ENCODE measurements around the gene PSMC5.
"Not testable (repeated sequence)": the region's sequence is repeated elsewhere in the genome, so short reads cannot be mapped to it uniquely, and the experiment has no call there.

The PSMC5 gene

DNA sequence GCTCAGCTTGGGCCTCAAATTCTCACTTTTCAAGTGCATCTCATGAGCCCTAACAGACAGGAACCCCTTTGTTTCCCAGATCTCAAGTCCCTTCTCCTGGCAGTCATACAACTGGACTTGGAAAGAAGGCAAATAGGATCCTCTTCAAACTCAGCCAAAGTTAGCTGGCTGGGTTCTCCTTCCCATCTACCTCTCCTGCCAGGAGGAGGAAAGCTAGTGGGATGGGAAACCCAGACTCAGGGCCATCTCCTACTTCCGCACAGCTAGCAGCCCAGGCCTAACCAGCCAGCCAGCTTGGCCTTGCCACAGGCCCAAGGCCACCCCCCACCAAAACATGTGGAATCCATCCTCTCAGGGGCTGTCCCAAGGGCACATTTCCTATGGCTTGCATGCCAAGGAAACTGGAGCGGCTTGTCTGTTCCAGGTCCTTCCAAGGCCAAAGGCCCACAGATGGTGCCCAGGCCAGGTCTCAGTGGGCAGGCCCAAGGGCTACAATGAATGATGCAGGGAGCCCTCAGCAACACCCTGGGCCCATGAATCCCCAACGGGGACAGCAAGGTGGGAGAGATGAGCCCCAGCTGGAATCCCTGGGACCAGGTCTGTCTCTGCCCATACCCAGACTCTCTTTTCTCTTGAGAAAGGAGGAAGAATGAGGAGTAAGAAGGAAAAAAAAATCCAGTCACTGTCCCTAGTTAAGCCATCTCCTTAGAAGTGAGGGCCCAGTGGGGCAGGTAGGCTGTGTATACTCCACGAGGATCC, 13.5 kb downstream of the PSMC5 start:
- DNase-seq (ENCODE audit: low spot score): no peak

DNA sequence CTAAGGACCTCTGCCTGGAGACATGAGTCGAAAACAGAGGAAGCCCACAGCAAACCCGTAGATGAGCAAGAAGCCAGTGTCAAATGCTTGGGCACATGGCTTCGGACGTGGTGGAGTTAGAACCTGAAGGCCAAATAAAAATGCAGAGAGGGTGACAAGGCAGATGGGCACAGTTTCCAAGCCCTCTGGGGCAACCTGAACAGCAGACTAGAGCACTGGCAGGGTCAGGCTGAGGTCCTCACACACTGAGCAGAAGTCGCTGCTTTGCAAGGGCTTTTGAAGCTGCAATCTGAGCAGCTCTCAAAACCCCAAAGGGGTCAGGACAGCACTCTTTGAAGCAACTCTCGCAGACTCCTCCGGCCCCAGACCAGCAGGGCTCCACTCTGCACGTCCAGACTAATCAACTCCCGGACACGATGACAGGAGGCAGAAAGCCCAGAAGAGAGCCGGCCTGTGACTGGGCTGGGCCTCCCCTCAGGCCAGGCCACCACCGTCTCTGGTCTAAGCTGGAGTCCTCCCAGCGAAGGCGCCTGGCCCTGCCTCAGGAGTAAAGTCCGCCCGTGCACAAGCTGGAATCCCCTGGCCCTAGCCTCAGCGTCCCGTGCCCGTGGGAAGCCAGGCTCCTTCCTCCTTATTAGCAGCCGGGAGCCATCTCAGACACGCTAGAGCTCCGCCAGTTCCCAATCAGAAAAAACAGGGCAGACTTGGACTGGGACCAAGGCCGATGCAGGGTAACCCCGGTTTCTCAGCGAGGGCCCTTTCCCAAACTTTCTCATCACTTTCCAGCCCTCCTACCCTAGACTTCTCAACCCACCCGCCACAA, 14.3 kb downstream of the PSMC5 start:
- no peak for DNase-seq (ENCODE audit: low spot score)

DNA sequence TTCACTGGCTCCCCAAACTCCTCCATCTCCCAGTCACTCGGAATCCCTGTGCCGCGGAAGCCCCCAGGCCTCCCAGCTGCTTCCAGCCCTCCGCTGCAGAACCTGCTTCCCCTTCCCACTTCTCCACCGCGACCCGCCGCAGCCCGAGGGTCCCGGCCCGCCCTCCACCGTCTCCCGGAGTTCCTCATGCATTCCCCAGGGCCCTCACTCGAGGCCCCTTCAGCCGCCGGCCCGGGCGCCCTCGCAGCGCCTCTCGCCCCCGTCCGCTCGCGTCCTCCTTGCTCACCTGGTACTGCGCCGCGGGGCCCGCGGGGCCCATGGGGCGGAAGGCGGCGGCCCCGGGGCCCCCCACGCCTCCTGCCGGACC, 14.9 kb downstream of the PSMC5 start:
- no peak for DNase-seq (ENCODE audit: low spot score)

DNA sequence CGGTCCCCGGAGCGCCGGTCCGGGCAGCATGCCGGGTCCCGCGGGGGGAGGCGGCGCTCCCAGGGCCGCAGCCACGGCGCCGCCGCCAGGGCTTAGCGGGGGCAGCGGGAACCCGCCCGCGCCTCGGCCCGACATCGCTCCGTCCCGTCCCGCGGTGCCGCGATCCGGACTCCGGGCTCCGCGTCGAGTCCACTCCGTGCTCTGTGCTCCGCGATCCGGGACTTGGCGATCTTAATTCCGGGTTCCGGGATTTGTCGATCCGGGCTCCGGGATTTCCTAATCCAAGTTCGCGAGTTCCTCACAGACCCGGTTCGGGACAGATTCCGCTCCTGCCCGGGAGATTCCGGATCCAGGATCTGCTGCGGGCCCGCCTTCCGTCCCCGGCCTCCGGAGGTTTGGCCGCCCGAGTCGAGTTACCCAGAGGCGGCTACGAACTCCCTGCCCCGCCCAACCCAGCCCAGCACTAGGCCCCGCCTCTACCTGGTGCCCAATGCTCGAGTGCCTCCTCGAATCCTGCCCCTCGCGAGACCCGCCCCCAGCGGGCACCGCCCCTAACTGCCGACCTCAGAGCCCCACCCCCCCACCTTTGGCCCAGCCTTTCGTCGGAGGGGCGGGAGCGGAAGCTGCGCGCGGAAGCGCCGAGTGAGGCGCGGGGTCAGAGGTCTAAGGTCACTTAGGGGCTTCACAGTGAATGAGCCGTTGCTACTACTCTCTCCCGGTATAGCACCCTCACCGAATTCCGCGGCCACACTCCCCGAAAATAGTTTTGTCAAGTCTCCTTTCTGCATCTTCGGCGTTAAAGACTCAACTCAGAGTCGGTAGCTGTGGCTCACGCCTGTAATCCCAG, 15.5 kb downstream of the PSMC5 start, which contains the start of gene SMARCD2:
TSS of gene SMARCD2 (minus strand) at position 146 of the 847 bp plus-strand sequence. CDS start at position 135, 11 bp downstream.
- peak; percentile 94 for DNase-seq (ENCODE audit: low spot score)

DNA sequence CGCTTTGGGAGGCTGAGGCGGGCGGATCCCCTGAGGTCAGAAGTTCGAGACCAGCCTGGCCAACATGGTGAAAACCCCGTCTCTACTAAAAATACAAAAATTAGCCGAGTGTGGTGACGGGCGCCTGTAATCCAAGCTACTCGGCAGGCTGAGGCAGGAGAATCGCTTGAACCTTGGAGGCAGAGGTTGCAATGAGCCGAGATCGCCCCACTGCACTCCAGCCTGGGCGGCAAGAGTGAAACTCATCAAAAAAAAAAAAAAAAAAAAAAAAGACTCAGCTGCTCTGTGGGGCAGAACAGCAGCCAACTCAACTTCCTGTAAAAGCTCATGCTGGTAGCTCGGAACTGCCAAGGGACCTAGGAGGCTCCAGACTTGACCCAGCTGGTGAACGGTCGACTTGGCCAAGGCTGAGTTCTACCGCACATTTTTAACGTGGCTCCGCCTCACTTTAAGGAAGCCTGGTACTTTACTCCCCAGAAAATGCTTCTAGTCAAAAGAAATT, 16.2 kb downstream of the PSMC5 start:
- not testable (repeated sequence) for DNase-seq (ENCODE audit: low spot score)

DNA sequence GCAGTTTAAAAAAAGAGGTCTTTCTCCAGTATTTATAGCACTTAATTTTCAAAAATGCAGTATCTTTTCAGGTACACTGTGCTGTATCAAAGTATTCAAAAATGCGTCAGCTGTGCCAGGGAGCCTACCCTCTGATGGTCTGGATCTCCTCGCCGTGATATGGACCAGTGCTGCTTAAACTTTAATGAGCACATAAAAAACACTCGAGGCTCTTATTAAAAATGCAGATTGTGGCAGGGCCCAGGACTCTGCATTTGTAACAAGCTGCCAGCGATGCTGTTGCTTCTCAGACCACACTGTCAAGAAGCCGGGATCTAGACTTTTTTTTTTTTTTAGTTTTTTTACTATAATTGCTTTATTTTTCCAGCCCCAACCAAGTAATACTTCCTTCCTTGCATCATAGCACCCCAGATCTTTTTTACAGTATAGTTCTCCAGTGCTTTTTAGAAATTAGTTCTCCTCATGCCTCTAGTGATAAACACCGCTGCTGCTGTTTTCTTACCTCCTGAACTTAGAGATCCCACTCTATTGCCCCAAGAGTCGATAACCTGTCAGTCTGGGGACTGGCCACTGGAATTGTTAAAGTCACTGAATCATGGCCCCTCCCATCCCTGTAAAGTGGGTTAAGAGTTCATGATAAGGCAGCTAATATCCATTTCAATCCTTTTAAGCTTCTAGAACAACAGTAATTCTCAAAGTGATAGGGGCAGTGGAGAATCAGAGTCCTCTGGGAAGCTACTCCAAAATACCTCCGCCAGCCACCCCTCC, 16.9 kb downstream of the PSMC5 start:
- DNase-seq (ENCODE audit: low spot score): no peak

DNA sequence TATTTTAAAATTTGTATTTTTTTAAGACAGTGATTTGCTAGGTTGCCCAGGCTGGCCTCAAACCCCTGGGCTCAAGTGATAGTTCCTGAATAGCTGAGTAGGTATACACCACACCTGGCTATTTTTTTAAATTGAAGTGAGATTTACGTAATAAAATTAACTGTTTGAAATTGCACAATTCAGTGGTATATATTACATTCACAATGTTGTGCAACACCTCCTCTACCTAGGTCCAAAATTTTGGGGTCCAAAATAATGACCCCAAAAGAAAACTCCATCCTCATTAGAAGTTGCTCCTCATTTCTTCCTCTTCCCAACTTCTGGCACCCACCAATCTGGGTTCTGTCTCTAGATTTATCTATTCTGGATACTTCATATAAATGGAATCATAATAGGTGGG, 18.3 kb downstream of the PSMC5 start:
- DNase-seq (ENCODE audit: low spot score): no peak

DNA sequence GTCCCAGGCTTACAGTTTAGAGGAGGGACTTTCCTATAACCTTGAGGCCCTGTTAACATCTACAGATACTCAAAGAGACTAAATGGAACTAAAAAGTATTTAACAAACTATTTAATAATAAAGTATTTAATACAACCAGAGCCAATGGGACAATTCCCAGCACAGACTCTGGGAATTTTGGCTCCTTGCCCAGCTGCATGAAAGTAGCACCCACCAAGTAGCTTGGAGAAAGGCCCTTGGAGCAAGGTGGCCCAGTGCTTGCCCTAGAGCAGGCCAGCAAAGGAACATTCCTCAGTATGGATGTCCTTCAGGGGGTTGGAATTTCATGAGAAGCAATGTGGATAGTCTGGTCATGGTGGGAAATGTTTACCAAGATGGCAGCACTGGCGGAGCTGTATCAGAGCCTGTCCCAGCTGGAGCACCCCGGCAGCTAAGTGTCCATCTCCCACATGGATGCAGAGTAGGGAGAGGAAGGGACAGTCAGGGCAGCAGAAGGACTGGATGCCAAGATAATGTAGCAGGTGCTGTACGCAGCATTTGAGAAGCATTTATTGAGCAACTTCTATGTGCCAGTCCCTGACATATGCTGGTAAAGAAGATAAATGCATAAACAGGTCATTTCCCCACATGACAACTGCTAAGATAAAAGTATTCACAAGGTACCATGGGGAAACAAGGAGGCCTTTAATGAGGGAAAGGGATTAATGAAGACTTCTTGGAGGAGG, 20.5 kb downstream of the PSMC5 start:
- no peak for DNase-seq (ENCODE audit: low spot score)

DNA sequence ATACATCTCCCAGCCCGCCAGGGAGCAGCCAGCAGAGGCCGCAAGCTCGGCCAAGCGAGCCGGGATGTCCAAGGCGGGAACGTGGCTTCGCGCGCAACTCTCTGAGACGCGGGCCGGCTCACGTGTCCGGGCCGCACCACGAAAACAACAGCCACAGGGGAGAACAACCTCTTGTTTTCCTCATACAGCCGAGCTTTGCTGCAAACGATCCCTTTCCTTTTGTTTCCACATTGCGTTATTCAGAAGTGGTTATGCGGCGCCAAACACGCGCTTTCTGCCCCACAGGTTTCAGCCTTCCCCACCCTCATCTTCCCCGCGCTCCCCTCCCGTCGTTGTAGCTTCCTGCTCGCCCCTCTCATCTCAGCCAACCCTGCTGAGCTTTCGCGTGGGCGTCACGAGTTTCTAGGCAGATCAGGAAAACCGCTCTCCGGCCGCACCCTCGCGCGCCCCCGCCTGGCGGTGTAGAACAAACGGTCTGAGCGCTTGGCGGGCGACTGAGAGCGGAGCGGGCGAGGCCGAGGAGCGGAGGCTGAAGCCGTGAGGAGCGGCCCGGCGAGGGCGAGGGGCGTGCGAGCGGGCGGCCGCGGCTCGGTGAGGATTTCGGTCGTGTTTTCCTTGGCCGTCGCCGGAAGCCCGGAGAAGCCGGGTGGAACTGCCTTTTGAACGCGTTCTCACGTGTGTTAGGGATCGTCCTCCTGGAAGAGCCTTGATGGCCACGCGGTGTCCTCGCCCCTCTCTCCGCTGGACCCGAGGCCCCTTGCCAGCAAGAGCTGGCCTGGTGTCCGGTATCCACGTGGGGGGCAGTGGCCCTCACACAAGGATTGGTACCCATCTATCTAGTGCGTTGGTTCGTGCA, 21.8 kb downstream of the PSMC5 start:
- peak; percentile 94 for DNase-seq (ENCODE audit: low spot score)

DNA sequence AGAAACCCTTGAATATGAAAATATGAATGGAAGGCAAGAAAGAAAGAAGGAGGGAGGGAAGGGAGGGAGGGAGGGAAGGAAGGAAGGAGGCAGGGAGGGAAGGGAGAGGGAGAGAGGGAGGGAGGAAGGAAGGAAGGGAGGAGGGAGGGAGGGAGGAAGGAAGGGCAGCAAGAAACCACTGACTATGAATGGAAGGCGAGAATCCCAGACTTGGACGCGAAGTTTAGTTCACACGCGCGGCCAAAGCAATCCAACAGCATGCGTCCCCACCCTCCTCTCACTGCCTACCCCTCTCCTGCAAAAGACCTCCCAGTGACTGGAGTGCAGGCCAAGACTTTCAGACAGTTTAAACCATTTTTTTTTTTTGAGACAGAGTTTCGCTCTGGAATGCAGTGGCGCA, 23.2 kb downstream of the PSMC5 start:
- no peak for DNase-seq (ENCODE audit: low spot score)

DNA sequence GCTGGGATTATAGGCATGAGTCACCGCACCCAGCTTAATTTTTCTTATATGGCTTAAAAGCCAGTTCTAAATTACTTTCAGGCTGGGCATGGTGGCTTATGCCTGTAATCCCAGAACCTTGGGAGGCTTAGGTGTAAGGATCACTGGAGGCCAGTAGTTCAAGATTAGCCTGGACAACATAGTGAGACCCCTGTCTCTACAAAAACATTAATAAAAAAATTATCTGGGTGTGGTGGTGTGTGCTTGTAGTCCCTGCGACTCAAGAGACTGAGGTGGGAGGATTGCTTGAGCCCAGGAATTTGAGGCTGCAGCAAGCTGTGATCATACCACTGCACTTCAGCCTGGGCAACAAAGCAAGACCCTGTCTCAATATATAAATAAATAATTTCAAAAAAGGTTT, 26.0 kb downstream of the PSMC5 start:
- no peak for DNase-seq (ENCODE audit: low spot score)

DNA sequence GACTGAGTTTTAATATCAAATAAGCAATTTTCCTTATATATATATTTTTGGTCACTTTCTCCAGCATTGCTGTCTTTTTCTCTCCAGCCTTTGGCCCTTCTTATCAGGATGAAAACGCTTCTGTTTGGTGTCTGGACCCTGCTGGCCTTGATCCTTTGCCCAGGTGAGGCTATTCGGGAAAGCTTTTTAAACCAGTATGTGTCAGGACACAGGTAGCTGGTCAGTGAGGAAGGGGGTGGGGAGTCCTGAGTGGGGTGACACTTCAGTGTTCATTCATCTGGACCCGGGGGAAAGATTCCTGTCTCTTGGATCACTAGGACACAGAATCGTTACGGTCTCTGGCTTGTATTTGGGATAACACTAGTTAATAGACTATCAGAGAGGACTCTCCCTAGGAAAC, 27.5 kb downstream of the PSMC5 start:
- no peak for DNase-seq (ENCODE audit: low spot score)

DNA sequence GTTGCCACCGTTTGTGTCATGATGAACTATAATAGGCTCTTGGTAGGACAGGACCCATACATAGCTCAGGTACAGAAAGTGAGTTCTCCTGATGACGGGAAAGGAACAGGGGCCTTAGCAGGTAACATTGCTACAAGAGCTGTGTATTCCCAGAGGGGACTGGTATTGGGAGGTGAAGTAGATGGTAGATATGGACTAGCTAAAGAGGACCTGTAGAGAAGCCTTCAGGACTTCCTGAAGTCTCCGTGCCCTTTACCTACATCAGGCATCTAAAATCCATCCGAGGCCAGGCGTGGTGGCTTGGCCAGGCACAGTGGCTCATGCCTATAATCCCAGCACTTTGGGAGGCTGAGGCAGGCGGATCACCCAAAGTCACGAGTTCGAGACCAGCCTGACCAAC, 28.0 kb downstream of the PSMC5 start:
- DNase-seq (ENCODE audit: low spot score): no peak

DNA sequence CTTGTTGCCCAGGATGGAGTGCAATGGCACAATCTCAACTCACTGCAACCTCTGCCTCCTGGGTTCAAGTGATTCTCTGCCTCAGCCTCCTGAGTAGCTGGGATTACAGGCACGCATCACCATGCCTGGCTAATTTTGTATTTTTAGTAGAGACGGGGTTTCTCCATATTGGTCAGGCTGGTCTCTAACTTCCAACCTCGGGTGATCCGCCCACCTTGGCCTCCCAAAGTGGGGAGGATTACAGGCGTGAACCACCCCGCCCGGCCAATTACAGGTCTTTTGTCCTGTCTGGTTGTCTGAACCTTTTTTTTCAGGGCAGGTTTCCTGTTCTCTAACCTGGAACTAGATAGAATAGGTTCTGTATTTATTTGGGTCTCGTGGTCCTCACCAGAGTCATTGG, 29.2 kb downstream of the PSMC5 start:
- not testable (repeated sequence) for DNase-seq (ENCODE audit: low spot score)

DNA sequence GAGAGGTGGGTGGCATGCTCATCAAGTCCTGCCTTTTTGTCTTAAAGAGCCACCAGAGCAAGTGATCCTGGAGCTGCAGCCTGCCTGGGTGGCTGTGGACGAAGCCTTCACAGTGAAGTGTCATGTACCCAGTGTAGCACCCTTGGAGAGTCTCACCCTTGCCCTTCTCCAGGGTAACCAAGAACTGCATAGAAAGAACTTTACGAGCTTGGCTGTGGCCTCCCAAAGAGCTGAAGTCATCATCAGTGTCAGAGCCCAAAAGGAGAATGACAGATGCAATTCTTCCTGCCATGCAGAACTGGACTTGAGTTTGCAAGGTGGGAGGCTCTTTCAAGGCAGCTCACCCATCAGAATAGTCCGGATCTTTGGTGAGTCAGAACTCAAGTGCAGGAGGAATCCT, 32.0 kb downstream of the PSMC5 start:
- no peak for DNase-seq (ENCODE audit: low spot score)

DNA sequence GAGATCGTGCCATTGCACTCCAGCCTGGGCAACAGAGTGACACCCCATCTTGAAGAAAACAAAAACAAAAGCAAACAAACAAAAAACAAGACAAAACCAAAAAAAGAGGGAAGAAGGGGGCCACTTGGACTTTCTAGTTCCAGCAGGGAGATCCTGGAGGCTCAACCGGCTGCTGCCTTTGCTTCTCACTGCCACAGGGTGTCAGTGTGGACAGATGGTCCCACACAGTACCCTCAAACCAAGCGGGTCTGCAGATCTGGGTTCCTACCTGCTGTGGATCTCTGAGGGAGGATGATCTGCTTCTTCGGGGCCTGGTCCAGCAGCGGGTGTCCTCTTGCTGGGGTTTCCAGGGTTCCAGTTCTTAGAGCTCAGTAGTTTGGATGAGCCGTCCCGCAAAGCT, 39.4 kb downstream of the PSMC5 start:
- DNase-seq (ENCODE audit: low spot score): not testable (repeated sequence)

DNA sequence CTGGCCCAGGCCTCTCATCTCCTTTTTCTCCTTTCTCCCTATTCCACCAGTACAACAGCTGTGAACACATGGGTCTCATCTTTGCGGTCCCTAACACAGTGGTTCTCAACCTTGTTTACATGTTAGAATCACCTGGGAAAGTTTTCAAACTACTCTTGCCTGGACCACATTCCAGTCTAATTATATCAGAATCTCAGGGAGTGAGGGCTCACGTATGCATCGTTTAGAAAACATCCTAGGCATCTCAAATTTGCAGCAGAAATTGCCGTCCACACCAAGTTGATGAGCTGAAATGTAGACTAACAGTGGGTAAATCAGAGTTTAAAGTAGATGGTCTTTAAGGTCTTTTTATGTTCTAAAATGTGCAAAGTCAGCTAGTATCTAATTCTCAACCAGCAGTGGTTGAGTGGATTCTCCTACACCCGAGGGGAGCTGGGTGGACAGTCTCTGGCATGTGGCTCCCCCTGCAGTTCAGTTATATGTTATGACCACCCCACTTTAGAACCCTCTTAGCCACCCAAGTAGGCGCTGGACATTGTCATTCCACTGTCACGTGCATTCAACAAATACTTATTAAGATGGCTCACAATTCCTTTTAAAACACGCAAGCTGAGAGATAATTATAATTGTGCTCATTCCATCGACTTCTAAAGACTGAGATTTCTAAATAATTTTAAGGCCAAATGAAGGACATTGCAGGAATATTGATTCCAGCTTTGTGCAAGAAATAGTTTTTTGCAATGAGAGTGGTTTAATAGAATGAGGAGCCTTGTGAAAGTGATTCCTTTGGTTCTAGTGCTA, 42.5 kb downstream of the PSMC5 start:
- not testable (repeated sequence) for DNase-seq (ENCODE audit: low spot score)

DNA sequence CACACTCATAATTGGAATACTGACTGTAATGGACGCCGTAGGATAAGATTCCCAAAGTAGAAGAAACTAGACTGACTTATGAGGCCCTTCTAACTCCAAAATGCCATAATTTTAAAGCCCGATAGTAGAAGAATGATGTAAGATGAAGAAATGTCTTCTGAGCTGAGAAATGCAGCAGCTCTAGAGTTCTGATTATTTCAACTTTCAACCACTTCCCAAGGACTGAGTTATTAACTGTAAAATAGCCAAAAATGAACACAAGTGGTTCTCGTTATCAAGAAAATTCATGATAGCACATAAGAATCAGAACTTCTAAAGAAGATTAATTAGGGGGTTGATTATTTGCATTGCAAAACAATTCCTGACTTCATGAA, 43.0 kb downstream of the PSMC5 start:
- not testable (repeated sequence) for DNase-seq (ENCODE audit: low spot score)

Measured in iPS-NIHi11 (cell line).